Tibial nerve (tissue), 4 donors: ENCODE data around the gene TMC2.

Experiments used
- EP300 ChIP-seq, 2 donors: sonication (generic); formaldehyde crosslinking; IDR thresholded peaks; one replicate each; pipeline ENCODE4 v1.6.1; 2017; ENCODE audit warnings: antibody characterized with exemption in 2 of 2, mild to moderate bottlenecking in 1 of 2
- POLR2A ChIP-seq, 2 donors: fragments of 450-650 bp; IDR thresholded peaks; one replicate each; pipeline ENCODE4 v1.6.1; 2017; ENCODE audit warnings: antibody characterized with exemption in 2 of 2, mild to moderate bottlenecking in 2 of 2, moderate library complexity in 2 of 2
- TF ChIP-seq, protein P1 (sequence below), 5 experiments: fragments of 200-600 bp in 3 of 5; fragments of 450-650 bp in 2 of 5; sonication (generic) in 3 of 5; IDR thresholded peaks; one replicate each; pipeline ENCODE4 v1.5.1; 2016 to 2019; ENCODE audit warnings: antibody characterized with exemption in 5 of 5, mild to moderate bottlenecking in 3 of 5, moderate library complexity in 2 of 5

- TF ChIP-seq EP300 (IDR thresholded peaks at IDR 0.05), result no peak
- TF ChIP-seq, protein P1, sequence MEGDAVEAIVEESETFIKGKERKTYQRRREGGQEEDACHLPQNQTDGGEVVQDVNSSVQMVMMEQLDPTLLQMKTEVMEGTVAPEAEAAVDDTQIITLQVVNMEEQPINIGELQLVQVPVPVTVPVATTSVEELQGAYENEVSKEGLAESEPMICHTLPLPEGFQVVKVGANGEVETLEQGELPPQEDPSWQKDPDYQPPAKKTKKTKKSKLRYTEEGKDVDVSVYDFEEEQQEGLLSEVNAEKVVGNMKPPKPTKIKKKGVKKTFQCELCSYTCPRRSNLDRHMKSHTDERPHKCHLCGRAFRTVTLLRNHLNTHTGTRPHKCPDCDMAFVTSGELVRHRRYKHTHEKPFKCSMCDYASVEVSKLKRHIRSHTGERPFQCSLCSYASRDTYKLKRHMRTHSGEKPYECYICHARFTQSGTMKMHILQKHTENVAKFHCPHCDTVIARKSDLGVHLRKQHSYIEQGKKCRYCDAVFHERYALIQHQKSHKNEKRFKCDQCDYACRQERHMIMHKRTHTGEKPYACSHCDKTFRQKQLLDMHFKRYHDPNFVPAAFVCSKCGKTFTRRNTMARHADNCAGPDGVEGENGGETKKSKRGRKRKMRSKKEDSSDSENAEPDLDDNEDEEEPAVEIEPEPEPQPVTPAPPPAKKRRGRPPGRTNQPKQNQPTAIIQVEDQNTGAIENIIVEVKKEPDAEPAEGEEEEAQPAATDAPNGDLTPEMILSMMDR (IDR thresholded peaks at IDR 0.05), result no peak
- no peak for TF ChIP-seq POLR2A (IDR thresholded peaks at IDR 0.05)
Observed at GRCh38 chr20:2515203-2515602, 21.2 kb upstream of the TMC2 start.
